Small intestine (tissue), 7 donors: ENCODE results near the gene SYNJ2. TPM values are rescaled to one million over a fixed set of nuclear protein-coding genes. Genes with fewer than 3 reads are reported as not detected.
A peak's percentile ranks its signal among the peaks of the same experiment; 100 is the strongest.

Experiments
- DNase-seq, 2 donors: peaks; one replicate each; pipeline versions ENCODE4 v3.0.0 to v3.0.0-alpha.2; 2013
- FAIRE-seq: peaks from 2 replicates; lab custom pipeline; 2012; peaks lifted over from hg19 to GRCh38; lab: Jason Lieb, UNC
- H3K27ac ChIP-seq, 3 donors: one replicate each; pipeline ENCODE4 v1.5.1; 2013; ENCODE audit warnings: low read length in 2 of 3, mild to moderate bottlenecking in 2 of 3, control low read depth in 1 of 3, inconsistent platforms in 1 of 3, low read depth in 1 of 3, moderate library complexity in 1 of 3
- H3K27me3 ChIP-seq, 3 donors: one replicate each; pipeline ENCODE4 v1.6.1; 2013; ENCODE audit warnings: low read length in 3 of 3, inconsistent platforms in 1 of 3; ENCODE audit not compliant: control insufficient read depth in 3 of 3, insufficient read depth in 3 of 3
- H3K36me3 ChIP-seq, 3 donors: one replicate each; pipeline ENCODE4 v1.6.1; 2013; ENCODE audit warnings: low read length in 3 of 3, inconsistent platforms in 1 of 3, low read depth in 1 of 3, mild to moderate bottlenecking in 1 of 3, moderate library complexity in 1 of 3; ENCODE audit not compliant: control insufficient read depth in 3 of 3, insufficient read depth in 2 of 3
- H3K4me1 ChIP-seq, 3 donors: one replicate each; pipeline ENCODE4 v1.6.1; 2013; ENCODE audit warnings: low read length in 2 of 3, inconsistent platforms in 1 of 3, low read depth in 1 of 3, mild to moderate bottlenecking in 1 of 3, moderate library complexity in 1 of 3; ENCODE audit not compliant: control insufficient read depth in 3 of 3, insufficient read depth in 2 of 3
- H3K4me3 ChIP-seq, 3 donors: one replicate each; pipeline ENCODE4 v1.5.1; 2013; ENCODE audit warnings: low read length in 3 of 3, control low read depth in 1 of 3, inconsistent platforms in 1 of 3, low read depth in 1 of 3, mild to moderate bottlenecking in 1 of 3, moderate library complexity in 1 of 3
- H3K9me3 ChIP-seq, 2 donors: one replicate each; pipeline ENCODE4 v1.6.1; 2013; ENCODE audit warnings: low read depth in 1 of 2, low read length in 1 of 2; ENCODE audit not compliant: control insufficient read depth in 2 of 2, insufficient read depth in 1 of 2
- WGBS, 3 donors: extraction: QIAGEN DNeasy Blood & Tissue Kit; methylation state at CpG; one replicate each; pipeline ENCODE4 v1.1.7; 2013; 5-methylcytosine and 5-hydroxymethylcytosine counted together
- polyA plus RNA-seq, 4 donors: library from polyadenylated mRNA; stranded (reverse) in 3 of 4; unstranded in 1 of 4; fragments of 200-250 nt in 3 of 4; fragments of 120-200 nt in 1 of 4; gene quantifications; one replicate each; pipeline versions ENCODE4 v1.2.1 to v1.2.3, GENCODE V29; 2013
- donor health status: healthy with polysubstance abuse.
- donor health status: control.
- donor health status: control.
- donor health status: Bipolar disorder and iron deficiency.
- donor health status: healthy.

The SYNJ2 gene
- polyA plus RNA-seq, 4 donors: 7.0 to 16.3 (median 9.4) TPM

GRCh38 chr6:158019416-158019815 is 37.8 kb downstream of the SYNJ2 start:
- no peak for DNase-seq
- peaks cover 0 to 56% (median 3%) of the 10 kb centered on the region in 3 donors for H3K36me3 ChIP-seq
- peak overlapping the region in 1 of 3 donors; percentile 19 for H3K27ac ChIP-seq
- WGBS, 3 donors: 94 to 97% (median 96%) methylated on average over 8 of the region's 8 CpGs
- no peaks in the 10 kb centered on the region for H3K9me3 ChIP-seq
- no peak for FAIRE-seq
- H3K4me3 ChIP-seq: no peak overlapping the region
- peaks cover 0 to 2% (median 0%) of the 10 kb centered on the region in 3 donors for H3K4me1 ChIP-seq
- H3K27me3 ChIP-seq: no peaks in the 10 kb centered on the region

GRCh38 chr6:158020272-158020711 is 38.6 kb downstream of the SYNJ2 start:
- Histone ChIP-seq H3K27me3 (no peaks in the 10 kb centered on the region), H3K4me3 (no peak overlapping the region), H3K36me3 (peaks cover 0 to 56% (median 3%) of the 10 kb centered on the region in 3 donors), H3K9me3 (no peaks in the 10 kb centered on the region), H3K27ac (no peak overlapping the region), H3K4me1 (peaks cover 0 to 2% (median 0%) of the 10 kb centered on the region in 3 donors)
- 89 to 93% (median 90%) methylated on average over 6 of the region's 6 CpGs for WGBS, 3 donors
- FAIRE-seq: no peak
- no peak for DNase-seq

- Histone ChIP-seq H3K27ac (no peak overlapping the region), H3K4me1 (peaks cover 0 to 3% (median 1%) of the 10 kb centered on the region in 3 donors), H3K9me3 (no peaks in the 10 kb centered on the region), H3K4me3 (no peak overlapping the region), H3K36me3 (peaks cover 0 to 56% (median 3%) of the 10 kb centered on the region in 3 donors), H3K27me3 (no peaks in the 10 kb centered on the region)
- FAIRE-seq (no peak), DNase-seq (no peak)
- 83 to 90% (median 85%) methylated on average over 2 of the region's 2 CpGs for WGBS, 3 donors
Observed at GRCh38 chr6:158020811-158021210, 39.1 kb downstream of the SYNJ2 start.

- H3K27ac ChIP-seq: no peak overlapping the region
- DNase-seq (no peak), FAIRE-seq (no peak)
- H3K27me3 ChIP-seq: no peaks in the 10 kb centered on the region
- no peak overlapping the region for H3K4me3 ChIP-seq
- 92 to 95% (median 93%) methylated on average over 4 of the region's 4 CpGs for whole genome bisulfite sequencing, 3 donors
- H3K4me1 ChIP-seq: peaks cover 5 to 8% (median 7%) of the 10 kb centered on the region in 3 donors
- H3K9me3 ChIP-seq: no peaks in the 10 kb centered on the region
- H3K36me3 ChIP-seq: peaks cover 0 to 58% (median 3%) of the 10 kb centered on the region in 3 donors
Observed at GRCh38 chr6:158021376-158021775, 39.7 kb downstream of the SYNJ2 start.

GRCh38 chr6:158021814-158022748 is 40.4 kb downstream of the SYNJ2 start:
- DNase-seq: no peak
- Histone ChIP-seq H3K36me3 (peaks cover 0 to 56% (median 3%) of the 10 kb centered on the region in 3 donors), H3K27me3 (no peaks in the 10 kb centered on the region), H3K4me1 (peaks cover 6 to 15% (median 9%) of the 10 kb centered on the region in 3 donors), H3K9me3 (no peaks in the 10 kb centered on the region), H3K27ac (no peak overlapping the region), H3K4me3 (no peak overlapping the region)
- no peak for FAIRE-seq
- 89 to 93% (median 92%) methylated on average over 14 of the region's 14 CpGs for WGBS, 3 donors

GRCh38 chr6:158022749-158023596 is 41.3 kb downstream of the SYNJ2 start:
- Histone ChIP-seq H3K4me1 (peaks cover 6 to 15% (median 13%) of the 10 kb centered on the region in 3 donors), H3K36me3 (peaks cover 0 to 58% (median 3%) of the 10 kb centered on the region in 3 donors), H3K27ac (no peak overlapping the region), H3K4me3 (no peak overlapping the region), H3K9me3 (no peaks in the 10 kb centered on the region), H3K27me3 (no peaks in the 10 kb centered on the region)
- DNase-seq (no peak), FAIRE-seq (no peak)
- WGBS, 3 donors: 90 to 96% (median 92%) methylated on average over 14 of the region's 14 CpGs

GRCh38 chr6:158023597-158023939 is 41.9 kb downstream of the SYNJ2 start:
- Histone ChIP-seq H3K9me3 (no peaks in the 10 kb centered on the region), H3K4me3 (no peak overlapping the region), H3K4me1 (peaks cover 6 to 14% (median 13%) of the 10 kb centered on the region in 3 donors), H3K27me3 (no peaks in the 10 kb centered on the region), H3K36me3 (peaks cover 0 to 59% (median 3%) of the 10 kb centered on the region in 3 donors), H3K27ac (no peak overlapping the region)
- no peak for DNase-seq
- WGBS, 3 donors: 74 to 77% (median 75%) methylated on average over 5 of the region's 5 CpGs
- FAIRE-seq: no peak
